ENCODE data around the gene FASN. TPM values are rescaled to one million over a fixed set of nuclear protein-coding genes. Genes with fewer than 3 reads are reported as not detected.

The FASN gene
- total and polyA plus RNA-seq, 2 donors (not counting 1 experiment from before 2014, with no cell fraction given), result 19.4 to 35.6 TPM

GRCh38 chr17:82112181-82112913 is 14.3 kb upstream of the FASN start:
- no peaks in the 10 kb centered on the region for H4K20me1 ChIP-seq (ENCODE audit: control insufficient read depth, insufficient read depth, low read length, poor library complexity, severe bottlenecking)
- peaks cover 5% of the 10 kb centered on the region for H3K79me2 ChIP-seq (ENCODE audit: control insufficient read depth, insufficient read depth, low read length)
- H3K4me1 ChIP-seq (ENCODE audit: control insufficient read depth in 2 of 2, insufficient read depth in 2 of 2, low read length in 2 of 2), result peaks cover under 1 to 3% of the 10 kb centered on the region in 2 donors
- H3K4me3 ChIP-seq (ENCODE audit: control extremely low read depth in 1 of 5, extremely low read depth in 1 of 5, insufficient read depth in 1 of 5, low read depth in 2 of 5, low read length in 4 of 5), result no peak overlapping the region
- no peak overlapping the region for H3K27ac Mint-ChIP-seq
- H3K9me3 ChIP-seq (ENCODE audit: control extremely low read depth in 1 of 3, control insufficient read depth in 2 of 3, insufficient read depth in 1 of 3, low read length in 2 of 3), result no peaks in the 10 kb centered on the region
- no peaks in the 10 kb centered on the region for H3K36me3 ChIP-seq (replicated peaks in 1 of 2; ENCODE audit: control extremely low read depth in 1 of 2, control insufficient read depth in 1 of 2, extremely low read depth in 1 of 2, insufficient read depth in 2 of 2, low read length in 1 of 2)
- H3K27ac ChIP-seq (ENCODE audit: low read length in 2 of 2), result no peak overlapping the region
- TF ChIP-seq CTCF (IDR thresholded peaks at IDR 0.05), result no peak
- no peak for TF ChIP-seq EZH2 (IDR thresholded peaks at IDR 0.05; ENCODE audit: borderline replicate concordance, insufficient read depth, low read depth, low read length, poor library complexity, severe bottlenecking)
- no peak overlapping the region for H3K4me3 Mint-ChIP-seq
- H3K9me3 Mint-ChIP-seq (ENCODE audit: insufficient read depth), result no peaks in the 10 kb centered on the region
- POLR2A ChIA-PET, result no interaction called here
- H2AFZ ChIP-seq (ENCODE audit: insufficient read depth, low read depth, low read length, poor library complexity, severe bottlenecking), result no peak overlapping the region
- DNase-seq, result no peak
- intact Hi-C loops (cut with micrococcal nuclease), result no loop called here
- no peak overlapping the region for H3K4me2 ChIP-seq (replicated peaks; ENCODE audit: low read depth, low read length, poor library complexity, severe bottlenecking)
- no peaks in the 10 kb centered on the region for H3K27me3 Mint-ChIP-seq
- H3K9ac ChIP-seq (ENCODE audit: low read length), result no peak overlapping the region
- WGBS (ENCODE audit: insufficient coverage), result 97% methylated on average over 18 of the region's 18 CpGs
- ATAC-seq (ENCODE audit: low read depth), result no peak
- CTCF ChIA-PET, result no interaction called here
- no peaks in the 10 kb centered on the region for H3K27me3 ChIP-seq (replicated peaks in 1 of 4; ENCODE audit: control extremely low read depth in 1 of 4, control insufficient read depth in 3 of 4, insufficient read depth in 4 of 4, low read length in 3 of 4)
- H3K4me1 Mint-ChIP-seq, result peaks cover 1% of the 10 kb centered on the region

- DNase-seq (no peak), ATAC-seq (ENCODE audit: low read depth) (no peak)
- H3K27me3 ChIP-seq (replicated peaks in 1 of 4; ENCODE audit: control extremely low read depth in 1 of 4, control insufficient read depth in 3 of 4, insufficient read depth in 4 of 4, low read length in 3 of 4), result no peaks in the 10 kb centered on the region
- H3K4me3 Mint-ChIP-seq, result no peak overlapping the region
- no peak overlapping the region for H3K4me2 ChIP-seq (replicated peaks; ENCODE audit: low read depth, low read length, poor library complexity, severe bottlenecking)
- ChIA-PET POLR2A (no interaction called here), CTCF (no interaction called here)
- peaks cover 13% of the 10 kb centered on the region for H3K79me2 ChIP-seq (ENCODE audit: control insufficient read depth, insufficient read depth, low read length)
- no peaks in the 10 kb centered on the region for H4K20me1 ChIP-seq (ENCODE audit: control insufficient read depth, insufficient read depth, low read length, poor library complexity, severe bottlenecking)
- H3K27me3 Mint-ChIP-seq, result no peaks in the 10 kb centered on the region
- H3K4me1 Mint-ChIP-seq, result peaks cover 16% of the 10 kb centered on the region
- no peak overlapping the region for H3K27ac Mint-ChIP-seq
- no peak overlapping the region for H3K27ac ChIP-seq (ENCODE audit: low read length in 2 of 2)
- H3K9ac ChIP-seq (ENCODE audit: low read length), result no peak overlapping the region
- no peak overlapping the region for H3K4me3 ChIP-seq (ENCODE audit: control extremely low read depth in 1 of 5, extremely low read depth in 1 of 5, insufficient read depth in 1 of 5, low read depth in 2 of 5, low read length in 4 of 5)
- no peaks in the 10 kb centered on the region for H3K36me3 ChIP-seq (replicated peaks in 1 of 2; ENCODE audit: control extremely low read depth in 1 of 2, control insufficient read depth in 1 of 2, extremely low read depth in 1 of 2, insufficient read depth in 2 of 2, low read length in 1 of 2)
- H2AFZ ChIP-seq (ENCODE audit: insufficient read depth, low read depth, low read length, poor library complexity, severe bottlenecking), result no peak overlapping the region
- no peaks in the 10 kb centered on the region for H3K9me3 Mint-ChIP-seq (ENCODE audit: insufficient read depth)
- H3K9me3 ChIP-seq (ENCODE audit: control extremely low read depth in 1 of 3, control insufficient read depth in 2 of 3, insufficient read depth in 1 of 3, low read length in 2 of 3), result peaks cover 0 to 4% (median 0%) of the 10 kb centered on the region in 3 donors
- TF ChIP-seq EZH2 (IDR thresholded peaks at IDR 0.05; ENCODE audit: borderline replicate concordance, insufficient read depth, low read depth, low read length, poor library complexity, severe bottlenecking) (no peak), CTCF (IDR thresholded peaks at IDR 0.05) (no peak)
- 83% methylated on average over 2 of the region's 3 CpGs for WGBS (ENCODE audit: insufficient coverage)
- intact Hi-C loops (cut with micrococcal nuclease), result no loop called here
- peaks cover 18 to 22% of the 10 kb centered on the region in 2 donors for H3K4me1 ChIP-seq (ENCODE audit: control insufficient read depth in 2 of 2, insufficient read depth in 2 of 2, low read length in 2 of 2)
Measured at GRCh38 chr17:82110298-82110697, 12.3 kb upstream of the FASN start.

Measured in B cell (primary cell).